Muscle of leg (tissue), 11 donors: Measurements from ENCODE around the gene RHOC. TPM values are rescaled to one million over a fixed set of nuclear protein-coding genes. Genes with fewer than 3 reads are reported as not detected.
"Not testable (repeated sequence)": the region's sequence is repeated elsewhere in the genome, so short reads cannot be mapped to it uniquely, and the experiment has no call there.

Experiments used
- DNase-seq: peaks from one replicate; pipeline ENCODE4 v3.0.0; 2013
- H3K27ac ChIP-seq: one replicate; pipeline ENCODE4 v1.5.1; 2013; ENCODE audit warnings: mild to moderate bottlenecking, low read length, control low read depth
- H3K27me3 ChIP-seq: one replicate; pipeline ENCODE4 v1.6.1; 2013; ENCODE audit warnings: low read length; ENCODE audit not compliant: control insufficient read depth, insufficient read depth
- H3K36me3 ChIP-seq: one replicate; pipeline ENCODE4 v1.6.1; 2013; ENCODE audit warnings: low read length; ENCODE audit not compliant: control insufficient read depth, insufficient read depth
- H3K4me1 ChIP-seq: one replicate; pipeline ENCODE4 v1.6.1; 2013; ENCODE audit warnings: low read length; ENCODE audit not compliant: control insufficient read depth, insufficient read depth
- H3K4me3 ChIP-seq: one replicate; pipeline ENCODE4 v1.5.1; 2013; ENCODE audit warnings: low read length, control low read depth
- H3K9me3 ChIP-seq: replicated peaks from 2 replicates; pipeline ENCODE4 v1.6.1; 2013; ENCODE audit warnings: low read depth, low read length; ENCODE audit not compliant: control insufficient read depth
- WGBS: methylation state at CpG from one replicate; pipeline ENCODE4 v1.1.5; 2013; ENCODE audit warnings: missing lambda C conversion rate; ENCODE audit not compliant: insufficient coverage; 5-methylcytosine and 5-hydroxymethylcytosine counted together
- polyA plus RNA-seq, 8 donors: library from polyadenylated mRNA; unstranded; fragments of 120-200 nt; gene quantifications; one replicate each; pipeline versions ENCODE4 v1.2.1 to v1.2.3, GENCODE V29; 2013; ENCODE audit warnings: inconsistent platforms in 1 of 8, low replicate concordance in 1 of 8; ENCODE audit not compliant: insufficient read length in 8 of 8, insufficient read depth in 1 of 8
- total RNA-seq: library from RNA; stranded (reverse); fragments of 120-200 nt; gene quantifications from one replicate; pipeline ENCODE4 v1.2.4, GENCODE V29; 2013

Gene RHOC
- total and polyA plus RNA-seq, 9 donors: 252 to 338 (median 298) TPM

GRCh38 chr1:112731451-112731850, 24.5 kb upstream of the RHOC start:
- Histone ChIP-seq H3K4me1 (no peaks in the 10 kb centered on the region), H3K27ac (no peak overlapping the region), H3K4me3 (no peak overlapping the region), H3K9me3 (no peaks in the 10 kb centered on the region), H3K36me3 (no peaks in the 10 kb centered on the region), H3K27me3 (no peaks in the 10 kb centered on the region)
- WGBS: no CpG with 5 or more reads among the region's 1 CpG
- no peak for DNase-seq

- DNase-seq: no peak
- no peak overlapping the region for H3K4me3 ChIP-seq
- H3K4me1 ChIP-seq: no peaks in the 10 kb centered on the region
- no peaks in the 10 kb centered on the region for H3K27me3 ChIP-seq
- no peaks in the 10 kb centered on the region for H3K9me3 ChIP-seq
- no CpG with 5 or more reads among the region's 1 CpG for WGBS
- H3K36me3 ChIP-seq: no peaks in the 10 kb centered on the region
- H3K27ac ChIP-seq: no peak overlapping the region
Observed at GRCh38 chr1:112729909-112730308, 23.0 kb upstream of the RHOC start.

- H3K36me3 ChIP-seq, H3K9me3 ChIP-seq, H3K4me3 ChIP-seq, H3K4me1 ChIP-seq, DNase-seq, H3K27me3 ChIP-seq, H3K27ac ChIP-seq: not testable (repeated sequence)
- WGBS: 44% methylated on average over 1 of the region's 3 CpGs
Observed at GRCh38 chr1:112729011-112729410, 22.1 kb upstream of the RHOC start.

GRCh38 chr1:112728306-112728971, 21.5 kb upstream of the RHOC start:
- not testable (repeated sequence) for H3K27me3 ChIP-seq, H3K27ac ChIP-seq, H3K36me3 ChIP-seq, H3K4me3 ChIP-seq, H3K9me3 ChIP-seq, H3K4me1 ChIP-seq, DNase-seq
- WGBS: 92% methylated on average over 17 of the region's 33 CpGs

- WGBS: 33% methylated on average over 1 of the region's 2 CpGs
- no peaks in the 10 kb centered on the region for H3K27me3 ChIP-seq
- no peak overlapping the region for H3K4me3 ChIP-seq
- no peak overlapping the region for H3K27ac ChIP-seq
- H3K9me3 ChIP-seq: no peaks in the 10 kb centered on the region
- DNase-seq: no peak
- no peaks in the 10 kb centered on the region for H3K36me3 ChIP-seq
- peaks cover 8% of the 10 kb centered on the region for H3K4me1 ChIP-seq
Observed at GRCh38 chr1:112727716-112728115, 20.8 kb upstream of the RHOC start.

DNA sequence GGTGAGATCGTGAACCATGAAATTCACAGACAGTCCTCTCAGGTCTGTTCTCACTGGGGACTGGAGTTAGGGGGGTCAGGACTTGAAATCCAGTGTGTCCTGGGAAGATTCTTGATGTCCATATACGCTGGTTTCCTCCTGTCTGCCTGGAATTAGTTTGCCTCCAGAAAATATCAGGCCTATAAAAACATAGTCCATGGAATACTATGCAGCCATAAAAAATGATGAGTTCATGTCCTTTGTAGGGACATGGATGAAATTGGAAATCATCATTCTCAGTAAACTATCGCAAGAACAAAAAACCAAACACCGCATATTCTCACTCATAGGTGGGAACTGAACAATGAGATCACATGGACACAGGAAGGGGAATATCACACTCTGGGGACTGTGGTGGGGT, 17.3 kb upstream of the RHOC start:
- H3K27me3 ChIP-seq, H3K9me3 ChIP-seq, H3K27ac ChIP-seq, DNase-seq, H3K36me3 ChIP-seq, H3K4me3 ChIP-seq: not testable (repeated sequence)
- WGBS: 100% methylated on average over 1 of the region's 4 CpGs
- H3K4me1 ChIP-seq: peaks cover 15% of the 10 kb centered on the region

DNA sequence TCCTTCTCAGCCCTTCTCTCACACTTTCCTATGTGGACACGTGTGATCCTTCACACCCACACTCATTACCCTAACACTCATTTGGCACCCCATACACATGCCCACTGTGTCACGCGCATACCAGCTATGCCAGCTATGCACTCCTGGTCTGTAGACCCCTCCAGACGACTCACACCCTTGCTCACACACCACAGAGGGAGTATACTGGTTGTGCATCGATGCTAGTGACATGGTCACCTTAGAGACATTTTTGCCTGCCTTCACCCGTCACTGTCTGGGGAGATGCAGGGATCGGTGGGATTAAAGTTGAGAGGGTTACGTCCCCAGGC, 16.5 kb upstream of the RHOC start:
- peak overlapping the region; percentile 47 for H3K27ac ChIP-seq
- H3K9me3 ChIP-seq: no peaks in the 10 kb centered on the region
- WGBS: 62% methylated on average over 6 of the region's 8 CpGs

DNA sequence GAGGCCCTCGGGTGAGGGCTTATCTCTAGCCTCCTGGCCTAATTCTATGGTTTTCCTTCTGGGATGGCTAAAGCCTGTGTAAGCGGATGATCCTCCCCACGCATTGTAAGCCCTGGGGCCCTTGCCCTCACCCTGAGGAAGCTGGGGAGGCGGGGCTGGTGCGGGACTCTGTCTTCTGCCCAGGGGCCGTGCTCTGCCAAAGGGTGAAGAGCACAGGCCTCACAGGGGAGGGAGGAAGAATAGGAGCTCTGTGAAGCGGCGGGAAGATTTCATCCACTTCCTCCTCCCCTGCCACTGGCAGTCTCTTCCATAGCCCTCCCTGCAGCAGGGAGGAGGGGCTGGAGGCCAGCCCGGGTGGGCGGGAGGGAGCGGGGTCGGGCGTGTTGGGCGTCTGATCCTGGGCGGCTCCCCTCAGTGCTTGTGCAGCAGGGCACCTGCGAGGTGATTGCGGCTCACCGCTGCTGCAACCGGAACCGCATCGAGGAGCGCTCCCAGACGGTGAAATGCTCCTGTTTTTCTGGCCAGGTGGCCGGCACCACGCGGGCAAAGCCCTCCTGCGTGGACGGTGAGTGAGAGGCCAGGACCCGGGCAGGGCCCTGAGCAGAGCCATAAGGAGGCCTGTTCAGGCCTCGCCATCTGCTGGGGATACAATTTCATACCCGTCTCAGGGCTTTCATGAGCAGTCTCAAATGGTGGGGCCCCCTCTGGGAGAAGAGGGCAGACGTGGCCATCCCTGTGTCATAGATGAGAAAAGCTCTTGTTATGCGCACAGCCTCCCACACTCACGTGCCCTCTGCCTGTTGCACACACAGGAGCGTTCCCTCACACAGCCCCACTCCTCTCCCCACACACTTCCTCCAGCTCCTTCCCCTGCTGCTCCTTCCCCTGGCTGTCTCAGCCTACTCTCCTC, 15.9 kb upstream of the RHOC start:
- WGBS: 6% methylated on average over 27 of the region's 35 CpGs
- H3K27ac ChIP-seq: peak overlapping the region; percentile 47
- peak overlapping the region; percentile 25 for H3K4me3 ChIP-seq
- no peaks in the 10 kb centered on the region for H3K9me3 ChIP-seq
- peaks cover 16% of the 10 kb centered on the region for H3K27me3 ChIP-seq
- H3K36me3 ChIP-seq: no peaks in the 10 kb centered on the region
- H3K4me1 ChIP-seq: peaks cover 20% of the 10 kb centered on the region
- DNase-seq: peak; percentile 61

More for the DNA sequence above, 16.5 kb upstream of the RHOC start:
- H3K36me3 ChIP-seq: no peaks in the 10 kb centered on the region
- no peak overlapping the region for H3K4me3 ChIP-seq
- no peak for DNase-seq
- peaks cover 14% of the 10 kb centered on the region for H3K27me3 ChIP-seq
- peaks cover 19% of the 10 kb centered on the region for H3K4me1 ChIP-seq

GRCh38 chr1:112721966-112722524, 15.1 kb upstream of the RHOC start:
- H3K4me1 ChIP-seq: peaks cover 20% of the 10 kb centered on the region
- H3K27me3 ChIP-seq: peaks cover 19% of the 10 kb centered on the region
- H3K36me3 ChIP-seq: no peaks in the 10 kb centered on the region
- WGBS: 57% methylated on average over 7 of the region's 10 CpGs
- no peak overlapping the region for H3K4me3 ChIP-seq
- no peak for DNase-seq
- H3K9me3 ChIP-seq: no peaks in the 10 kb centered on the region
- no peak overlapping the region for H3K27ac ChIP-seq

GRCh38 chr1:112721294-112721693, 14.4 kb upstream of the RHOC start:
- Histone ChIP-seq H3K27me3 (peaks cover 19% of the 10 kb centered on the region), H3K4me1 (peaks cover 23% of the 10 kb centered on the region)
- not testable (repeated sequence) for DNase-seq, H3K36me3 ChIP-seq, H3K9me3 ChIP-seq, H3K4me3 ChIP-seq, H3K27ac ChIP-seq
- 80% methylated on average over 1 of the region's 2 CpGs for WGBS
